Ascending aorta (tissue), 2 donors: ENCODE measurements around the gene ERP44. TPM values are rescaled to one million over a fixed set of nuclear protein-coding genes. Genes with fewer than 3 reads are reported as not detected.
A peak's percentile ranks its signal among the peaks of the same experiment; 100 is the strongest.

ENCODE experiments used
- DNase-seq, 2 donors: peaks; one replicate each; pipeline ENCODE4 v3.0.0-alpha.2; 2019; ENCODE audit warnings: low spot score in 2 of 2
- H3K27ac ChIP-seq, 2 donors: fragments of 200-600 bp; sonication (generic); one replicate each; pipeline ENCODE4 v1.5.1; 2016 to 2017; ENCODE audit warnings: mild to moderate bottlenecking in 1 of 2
- H3K27me3 ChIP-seq: fragments of 200-600 bp; sonication (generic); one replicate; pipeline ENCODE4 v1.5.1; 2017
- H3K36me3 ChIP-seq, 2 donors: fragments of 200-600 bp; sonication (generic); one replicate each; pipeline ENCODE4 v1.5.1; 2016
- H3K4me1 ChIP-seq, 2 donors: fragments of 200-600 bp; sonication (generic); one replicate each; pipeline ENCODE4 v1.5.1; 2016 to 2017; ENCODE audit warnings: mild to moderate bottlenecking in 1 of 2
- H3K4me3 ChIP-seq, 2 donors: fragments of 200-600 bp; sonication (generic); one replicate each; pipeline ENCODE4 v1.5.1; 2016 to 2017; ENCODE audit warnings: mild to moderate bottlenecking in 1 of 2
- H3K9me3 ChIP-seq, 2 donors: fragments of 200-600 bp; sonication (generic); one replicate each; pipeline ENCODE4 v1.5.1; 2016
- CTCF ChIP-seq, 3 experiments: fragments of 200-600 bp in 2 of 3; fragments of 450-650 bp in 1 of 3; sonication (generic) in 2 of 3; IDR thresholded peaks; one replicate each; pipeline ENCODE4 v1.5.1; 2016 to 2019; ENCODE audit warnings: antibody characterized with exemption in 3 of 3, mild to moderate bottlenecking in 1 of 3, moderate library complexity in 1 of 3
- intact Hi-C: fragments of 100-400 bp; cut with DNase I; formaldehyde crosslinking; loops from one replicate; pipeline ENCODE4 v1.15.1; 2023
- total RNA-seq: library from RNA; depleted of rRNA; stranded (reverse); fragments of >200 nt; gene quantifications from one replicate; pipeline ENCODE4 v1.1.0, GENCODE V29; 2016

The ERP44 gene
- total RNA-seq, 1 donor from 2014 or later, result 10.7 TPM

GRCh38 chr9:100105861-100106260 lies 7.1 kb upstream of the ERP44 start:
- no peak for DNase-seq
- no peak overlapping the region for H3K4me3 ChIP-seq
- H3K36me3 ChIP-seq, result peaks cover 13 to 35% of the 10 kb centered on the region in 2 donors
- intact Hi-C loops, result no loop called here
- no peak overlapping the region for H3K27ac ChIP-seq
- peaks cover 0 to 2% of the 10 kb centered on the region in 2 donors for H3K4me1 ChIP-seq
- H3K27me3 ChIP-seq, result no peaks in the 10 kb centered on the region
- no peaks in the 10 kb centered on the region for H3K9me3 ChIP-seq
- TF ChIP-seq CTCF (IDR thresholded peaks at IDR 0.05), result no peak

- intact Hi-C loops, result no loop called here
- no peak for TF ChIP-seq CTCF (IDR thresholded peaks at IDR 0.05)
- Histone ChIP-seq H3K4me3 (no peak overlapping the region), H3K27ac (no peak overlapping the region), H3K36me3 (peaks cover 13 to 35% of the 10 kb centered on the region in 2 donors), H3K4me1 (peaks cover 0 to 5% of the 10 kb centered on the region in 2 donors), H3K27me3 (no peaks in the 10 kb centered on the region), H3K9me3 (no peaks in the 10 kb centered on the region)
- DNase-seq, result no peak
Observed at GRCh38 chr9:100104314-100104713, 5.5 kb upstream of the ERP44 start.

- H3K27me3 ChIP-seq, result no peaks in the 10 kb centered on the region
- no peak for DNase-seq
- H3K9me3 ChIP-seq, result no peaks in the 10 kb centered on the region
- no peak for TF ChIP-seq CTCF (IDR thresholded peaks at IDR 0.05)
- H3K27ac ChIP-seq, result no peak overlapping the region
- no peak overlapping the region for H3K4me3 ChIP-seq
- H3K4me1 ChIP-seq, result peaks cover 0 to 16% of the 10 kb centered on the region in 2 donors
- peaks cover 13 to 22% of the 10 kb centered on the region in 2 donors for H3K36me3 ChIP-seq
- intact Hi-C loops, result no loop called here
Observed at GRCh38 chr9:100101608-100102007, 2.8 kb upstream of the ERP44 start.

- peaks cover under 1 to 8% of the 10 kb centered on the region in 2 donors for H3K36me3 ChIP-seq
- H3K9me3 ChIP-seq, result no peaks in the 10 kb centered on the region
- no peak for DNase-seq
- TF ChIP-seq CTCF (IDR thresholded peaks at IDR 0.05), result no peak
- peak overlapping the region; percentile 79 to 81 for H3K27ac ChIP-seq
- intact Hi-C loops, result no loop called here
- H3K27me3 ChIP-seq, result no peaks in the 10 kb centered on the region
- peak overlapping the region; percentile 62 to 77 for H3K4me3 ChIP-seq
- H3K4me1 ChIP-seq, result peaks cover 0 to 16% of the 10 kb centered on the region in 2 donors
Observed at GRCh38 chr9:100100146-100100667, 1.4 kb upstream of the ERP44 start.

GRCh38 chr9:100099722-100100042 lies 882 bp upstream of the ERP44 start:
- no peak for TF ChIP-seq CTCF (IDR thresholded peaks at IDR 0.05)
- Histone ChIP-seq H3K27ac (peak overlapping the region; percentile 79 to 81), H3K4me3 (peak overlapping the region; percentile 62 to 77), H3K9me3 (no peaks in the 10 kb centered on the region), H3K27me3 (no peaks in the 10 kb centered on the region), H3K4me1 (peaks cover 0 to 16% of the 10 kb centered on the region in 2 donors), H3K36me3 (peaks cover 0 to 4% of the 10 kb centered on the region in 2 donors)
- no peak for DNase-seq
- intact Hi-C loops, result loop anchor here (2.0 to 10.0 kb wide), 7 partner anchors 192 to 1305 kb away; partner anchors contain the start of genes ALG2, ANKS6, MRPL50 and MSANTD3
